ENCODE data around the gene STK4.

Gene STK4

GRCh38 chr20:45034436-45034835 lies 68.1 kb downstream of the STK4 start:
- POLR2A ChIA-PET, result no interaction called here
- TF ChIP-seq CTCF (IDR thresholded peaks at IDR 0.05; ENCODE audit: control extremely low read depth, extremely low read depth, low read depth, missing control alignments), result no peak
- DNase-seq (ENCODE audit: extremely low spot score), result no peak
- CTCF ChIA-PET, result interaction anchor here (2.3 to 2.4 kb wide), 2 partner anchors 10 to 61 kb away, joined by 9 to 19 read pairs; no protein-coding TSS in a partner anchor

GRCh38 chr20:45036044-45036755 lies 69.9 kb downstream of the STK4 start:
- no peak for TF ChIP-seq CTCF (IDR thresholded peaks at IDR 0.05; ENCODE audit: control extremely low read depth, extremely low read depth, low read depth, missing control alignments)
- POLR2A ChIA-PET, result no interaction called here
- CTCF ChIA-PET, result interaction anchor here (1.2 to 2.4 kb wide), 3 partner anchors 8 to 60 kb away, joined by 4 to 19 read pairs (median 9); no protein-coding TSS in a partner anchor
- DNase-seq (ENCODE audit: extremely low spot score), result no peak

- no peak for DNase-seq (ENCODE audit: extremely low spot score)
- ChIA-PET CTCF (interaction anchor here (0.9 kb wide), 1 partner anchor 12 kb away, joined by 3 read pairs; no protein-coding TSS in a partner anchor), POLR2A (no interaction called here)
- no peak for TF ChIP-seq CTCF (IDR thresholded peaks at IDR 0.05; ENCODE audit: control extremely low read depth, extremely low read depth, low read depth, missing control alignments)
Observed at GRCh38 chr20:45037050-45037449, 70.7 kb downstream of the STK4 start.

GRCh38 chr20:45037635-45038034 lies 71.3 kb downstream of the STK4 start:
- ChIA-PET POLR2A (no interaction called here), CTCF (interaction anchor here (0.8 to 1.2 kb wide), 3 partner anchors 8 to 59 kb away, joined by 3 read pairs; no protein-coding TSS in a partner anchor)
- DNase-seq (ENCODE audit: extremely low spot score), result no peak
- TF ChIP-seq CTCF (IDR thresholded peaks at IDR 0.05; ENCODE audit: control extremely low read depth, extremely low read depth, low read depth, missing control alignments), result no peak

- TF ChIP-seq CTCF (IDR thresholded peaks at IDR 0.05; ENCODE audit: control extremely low read depth, extremely low read depth, low read depth, missing control alignments), result no peak
- POLR2A ChIA-PET, result no interaction called here
- DNase-seq (ENCODE audit: extremely low spot score), result no peak
- CTCF ChIA-PET, result interaction anchor here (1.2 to 1.6 kb wide), 5 partner anchors 9 to 72 kb away, joined by 3 to 5 read pairs (median 3); no protein-coding TSS in a partner anchor
Observed at GRCh38 chr20:45038745-45039474, 72.6 kb downstream of the STK4 start.

- no peak for TF ChIP-seq CTCF (IDR thresholded peaks at IDR 0.05; ENCODE audit: control extremely low read depth, extremely low read depth, low read depth, missing control alignments)
- ChIA-PET CTCF (interaction anchor here (1.2 to 1.6 kb wide), 4 partner anchors 8 to 72 kb away, joined by 3 to 5 read pairs (median 4); no protein-coding TSS in a partner anchor), POLR2A (no interaction called here)
- DNase-seq (ENCODE audit: extremely low spot score), result no peak
Observed at GRCh38 chr20:45039475-45039820, 73.1 kb downstream of the STK4 start.

Measured in GM10248 (cell line).